Activated T-helper 2 cell treated with anti-CD3 and anti-CD28 coated beads, Interferon-gamma antibody, Interleukin-2, Interleukin-4, amounts not matched to agents 10 μg/mL and 5 μg/mL and 100 μg/mL, durations not matched to agents 14 hours and 24 hours and 36 hours (primary cell): ENCODE measurements around the gene NCKAP5. TPM values are rescaled to one million over a fixed set of nuclear protein-coding genes. Genes with fewer than 3 reads are reported as not detected.
"Not testable (repeated sequence)": the region's sequence is repeated elsewhere in the genome, so short reads cannot be mapped to it uniquely, and the experiment has no call there.

ENCODE experiments used
- DNase-seq: peaks from one replicate; pipeline ENCODE4 v3.0.0; 2021; ENCODE audit warnings: low spot score
- H3K27ac Mint-ChIP-seq: one replicate; pipeline ENCODE4 v1.8.0; 2021; ENCODE audit warnings: mixed read lengths
- H3K27me3 Mint-ChIP-seq: one replicate; pipeline ENCODE4 v1.8.0; 2021; ENCODE audit warnings: low read depth, mixed read lengths
- H3K36me3 Mint-ChIP-seq: one replicate; pipeline ENCODE4 v1.8.0; 2021; ENCODE audit warnings: low read depth, mixed read lengths
- H3K4me1 Mint-ChIP-seq: one replicate; pipeline ENCODE4 v1.8.0; 2021; ENCODE audit warnings: low read depth, mixed read lengths
- H3K4me3 Mint-ChIP-seq: one replicate; pipeline ENCODE4 v1.8.0; 2021; ENCODE audit warnings: low read depth, mild to moderate bottlenecking, moderate library complexity, mixed read lengths
- H3K9me3 Mint-ChIP-seq: one replicate; pipeline ENCODE4 v1.8.0; 2021; ENCODE audit warnings: mixed read lengths
- intact Hi-C: fragments of 100-400 bp; cut with micrococcal nuclease; formaldehyde crosslinking; loops from one replicate; pipeline ENCODE4 v1.15.1; 2023
- total RNA-seq: library from RNA; stranded (reverse); gene quantifications from 2 replicates; pipeline ENCODE4 v1.2.3, GENCODE V29; 2022

Gene NCKAP5
- total RNA-seq, 1 donor from 2014 or later = not detected

GRCh38 chr2:132824716-132825115, 743.5 kb downstream of the NCKAP5 start:
- Mint-ChIP-seq H3K4me3 (no peak overlapping the region), H3K9me3 (no peaks in the 10 kb centered on the region), H3K4me1 (no peaks in the 10 kb centered on the region), H3K36me3 (no peaks in the 10 kb centered on the region), H3K27ac (no peak overlapping the region), H3K27me3 (no peaks in the 10 kb centered on the region)
- intact Hi-C loops = no loop called here
- no peak for DNase-seq

GRCh38 chr2:132816234-132816633, 752.0 kb downstream of the NCKAP5 start:
- H3K9me3 Mint-ChIP-seq = no peaks in the 10 kb centered on the region
- no peaks in the 10 kb centered on the region for H3K4me1 Mint-ChIP-seq
- intact Hi-C loops = no loop called here
- no peak overlapping the region for H3K4me3 Mint-ChIP-seq
- H3K36me3 Mint-ChIP-seq = no peaks in the 10 kb centered on the region
- H3K27me3 Mint-ChIP-seq = no peaks in the 10 kb centered on the region
- H3K27ac Mint-ChIP-seq = no peak overlapping the region
- DNase-seq = no peak

- Mint-ChIP-seq H3K27ac (no peak overlapping the region), H3K27me3 (no peaks in the 10 kb centered on the region), H3K4me3 (no peak overlapping the region), H3K9me3 (no peaks in the 10 kb centered on the region), H3K4me1 (no peaks in the 10 kb centered on the region), H3K36me3 (no peaks in the 10 kb centered on the region)
- DNase-seq = no peak
- intact Hi-C loops = no loop called here
These were observed 752.7 kb downstream of the NCKAP5 start for GRCh38 chr2:132815516-132815915.

- H3K27me3 Mint-ChIP-seq = no peaks in the 10 kb centered on the region
- no peak overlapping the region for H3K4me3 Mint-ChIP-seq
- H3K4me1 Mint-ChIP-seq = no peaks in the 10 kb centered on the region
- DNase-seq = no peak
- intact Hi-C loops = no loop called here
- no peaks in the 10 kb centered on the region for H3K36me3 Mint-ChIP-seq
- no peak overlapping the region for H3K27ac Mint-ChIP-seq
- H3K9me3 Mint-ChIP-seq = peaks cover 5% of the 10 kb centered on the region
These were observed 753.6 kb downstream of the NCKAP5 start for GRCh38 chr2:132814651-132815050.

- Mint-ChIP-seq H3K36me3 (no peaks in the 10 kb centered on the region), H3K27me3 (no peaks in the 10 kb centered on the region), H3K4me1 (no peaks in the 10 kb centered on the region), H3K9me3 (peaks cover 13% of the 10 kb centered on the region), H3K27ac (no peak overlapping the region), H3K4me3 (no peak overlapping the region)
- DNase-seq = no peak
- intact Hi-C loops = no loop called here
These were observed 754.8 kb downstream of the NCKAP5 start for GRCh38 chr2:132813422-132813821.

- Mint-ChIP-seq H3K4me3 (no peak overlapping the region), H3K4me1 (no peaks in the 10 kb centered on the region), H3K36me3 (no peaks in the 10 kb centered on the region), H3K9me3 (peaks cover 25% of the 10 kb centered on the region), H3K27me3 (no peaks in the 10 kb centered on the region), H3K27ac (no peak overlapping the region)
- DNase-seq = no peak
- intact Hi-C loops = no loop called here
These were observed 756.9 kb downstream of the NCKAP5 start for GRCh38 chr2:132811148-132811915.

- intact Hi-C loops, H3K27me3 Mint-ChIP-seq, H3K4me3 Mint-ChIP-seq, DNase-seq, H3K27ac Mint-ChIP-seq, H3K36me3 Mint-ChIP-seq, H3K4me1 Mint-ChIP-seq: not testable (repeated sequence)
- peaks cover 25% of the 10 kb centered on the region for H3K9me3 Mint-ChIP-seq
These were observed 758.3 kb downstream of the NCKAP5 start for GRCh38 chr2:132809962-132810361.

GRCh38 chr2:132804051-132804450, 764.2 kb downstream of the NCKAP5 start:
- no peak for DNase-seq
- Mint-ChIP-seq H3K4me1 (no peaks in the 10 kb centered on the region), H3K27ac (no peak overlapping the region), H3K27me3 (no peaks in the 10 kb centered on the region), H3K4me3 (no peak overlapping the region), H3K9me3 (peaks cover 15% of the 10 kb centered on the region), H3K36me3 (no peaks in the 10 kb centered on the region)
- intact Hi-C loops = no loop called here

GRCh38 chr2:132798341-132798740, 769.9 kb downstream of the NCKAP5 start:
- intact Hi-C loops = no loop called here
- H3K9me3 Mint-ChIP-seq = no peaks in the 10 kb centered on the region
- no peaks in the 10 kb centered on the region for H3K36me3 Mint-ChIP-seq
- no peaks in the 10 kb centered on the region for H3K4me1 Mint-ChIP-seq
- no peak for DNase-seq
- H3K27ac Mint-ChIP-seq = no peak overlapping the region
- H3K4me3 Mint-ChIP-seq = no peak overlapping the region
- H3K27me3 Mint-ChIP-seq = no peaks in the 10 kb centered on the region

- H3K36me3 Mint-ChIP-seq = no peaks in the 10 kb centered on the region
- H3K4me3 Mint-ChIP-seq = no peak overlapping the region
- no peak overlapping the region for H3K27ac Mint-ChIP-seq
- no peaks in the 10 kb centered on the region for H3K4me1 Mint-ChIP-seq
- intact Hi-C loops = no loop called here
- no peaks in the 10 kb centered on the region for H3K9me3 Mint-ChIP-seq
- no peaks in the 10 kb centered on the region for H3K27me3 Mint-ChIP-seq
- no peak for DNase-seq
These were observed 770.7 kb downstream of the NCKAP5 start for GRCh38 chr2:132797556-132797955.

GRCh38 chr2:132797071-132797470, 771.2 kb downstream of the NCKAP5 start:
- intact Hi-C loops = no loop called here
- H3K27me3 Mint-ChIP-seq = no peaks in the 10 kb centered on the region
- DNase-seq = no peak
- no peaks in the 10 kb centered on the region for H3K36me3 Mint-ChIP-seq
- H3K9me3 Mint-ChIP-seq = no peaks in the 10 kb centered on the region
- no peak overlapping the region for H3K27ac Mint-ChIP-seq
- H3K4me3 Mint-ChIP-seq = no peak overlapping the region
- no peaks in the 10 kb centered on the region for H3K4me1 Mint-ChIP-seq

GRCh38 chr2:132795220-132795619, 773.0 kb downstream of the NCKAP5 start:
- DNase-seq = no peak
- no peaks in the 10 kb centered on the region for H3K27me3 Mint-ChIP-seq
- H3K9me3 Mint-ChIP-seq = no peaks in the 10 kb centered on the region
- intact Hi-C loops = no loop called here
- no peak overlapping the region for H3K4me3 Mint-ChIP-seq
- H3K4me1 Mint-ChIP-seq = no peaks in the 10 kb centered on the region
- H3K27ac Mint-ChIP-seq = no peak overlapping the region
- no peaks in the 10 kb centered on the region for H3K36me3 Mint-ChIP-seq

GRCh38 chr2:132793532-132793931, 774.7 kb downstream of the NCKAP5 start:
- Mint-ChIP-seq H3K27ac (no peak overlapping the region), H3K36me3 (no peaks in the 10 kb centered on the region), H3K4me3 (no peak overlapping the region), H3K9me3 (no peaks in the 10 kb centered on the region), H3K4me1 (no peaks in the 10 kb centered on the region), H3K27me3 (no peaks in the 10 kb centered on the region)
- DNase-seq = no peak
- intact Hi-C loops = no loop called here
